ENCODE data around the gene AVEN. TPM values are rescaled to one million over a fixed set of nuclear protein-coding genes. Genes with fewer than 3 reads are reported as not detected.
"Not testable (repeated sequence)": the region's sequence is repeated elsewhere in the genome, so short reads cannot be mapped to it uniquely, and the experiment has no call there.

Gene AVEN
- polyA plus RNA-seq, 2 donors = 8.2 to 11.1 TPM

GRCh38 chr15:34019369-34019990 is 19.5 kb downstream of the AVEN start:
- H3K27me3 ChIP-seq (ENCODE audit: control insufficient read depth in 1 of 2, insufficient read depth in 2 of 2, low read length in 2 of 2) = no peaks in the 10 kb centered on the region
- H3K4me1 ChIP-seq (ENCODE audit: control insufficient read depth in 2 of 2, insufficient read depth in 2 of 2, low read length in 1 of 2) = peaks cover 0 to 4% of the 10 kb centered on the region in 2 donors
- no peak overlapping the region for H3K4me3 ChIP-seq (ENCODE audit: low read depth in 1 of 2, low read length in 2 of 2)
- no peak overlapping the region for H3K27ac ChIP-seq (ENCODE audit: low read depth in 2 of 2, low read length in 1 of 2)
- H3K36me3 ChIP-seq (ENCODE audit: control insufficient read depth in 2 of 2, insufficient read depth in 2 of 2, low read length in 1 of 2) = no peaks in the 10 kb centered on the region
- no peaks in the 10 kb centered on the region for H3K9me3 ChIP-seq (ENCODE audit: control insufficient read depth in 2 of 2, insufficient read depth in 1 of 2, low read depth in 1 of 2, low read length in 1 of 2)
- 87 to 89% methylated on average over 3 of the region's 3 CpGs for WGBS, 2 donors

DNA sequence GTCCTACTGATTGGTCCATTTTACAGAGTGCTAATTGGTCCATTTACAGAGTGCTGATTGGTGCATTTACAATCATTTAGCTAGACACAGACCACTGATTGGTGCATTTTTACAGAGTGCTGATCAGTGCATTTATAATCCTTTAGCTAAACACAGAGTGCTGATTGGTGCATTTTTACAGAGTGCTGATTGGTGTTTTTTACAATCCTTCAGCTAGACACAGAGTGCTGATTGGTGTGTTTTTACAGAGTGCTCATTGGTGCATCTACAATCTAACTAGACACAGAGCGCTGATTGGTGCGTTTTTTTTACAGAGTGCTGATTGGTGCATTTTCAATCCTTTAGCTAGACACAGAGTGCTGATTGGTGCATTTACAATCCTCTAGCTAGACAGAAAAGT is 20.3 kb downstream of the AVEN start:
- H3K36me3 ChIP-seq (ENCODE audit: control insufficient read depth in 2 of 2, insufficient read depth in 2 of 2, low read length in 1 of 2); H3K9me3 ChIP-seq (ENCODE audit: control insufficient read depth in 2 of 2, insufficient read depth in 1 of 2, low read depth in 1 of 2, low read length in 1 of 2); H3K4me3 ChIP-seq (ENCODE audit: low read depth in 1 of 2, low read length in 2 of 2); H3K27me3 ChIP-seq (ENCODE audit: control insufficient read depth in 1 of 2, insufficient read depth in 2 of 2, low read length in 2 of 2); H3K4me1 ChIP-seq (ENCODE audit: control insufficient read depth in 2 of 2, insufficient read depth in 2 of 2, low read length in 1 of 2); H3K27ac ChIP-seq (ENCODE audit: low read depth in 2 of 2, low read length in 1 of 2): not testable (repeated sequence)
- 98 to 100% methylated on average over 2 of the region's 2 CpGs for WGBS, 2 donors

DNA sequence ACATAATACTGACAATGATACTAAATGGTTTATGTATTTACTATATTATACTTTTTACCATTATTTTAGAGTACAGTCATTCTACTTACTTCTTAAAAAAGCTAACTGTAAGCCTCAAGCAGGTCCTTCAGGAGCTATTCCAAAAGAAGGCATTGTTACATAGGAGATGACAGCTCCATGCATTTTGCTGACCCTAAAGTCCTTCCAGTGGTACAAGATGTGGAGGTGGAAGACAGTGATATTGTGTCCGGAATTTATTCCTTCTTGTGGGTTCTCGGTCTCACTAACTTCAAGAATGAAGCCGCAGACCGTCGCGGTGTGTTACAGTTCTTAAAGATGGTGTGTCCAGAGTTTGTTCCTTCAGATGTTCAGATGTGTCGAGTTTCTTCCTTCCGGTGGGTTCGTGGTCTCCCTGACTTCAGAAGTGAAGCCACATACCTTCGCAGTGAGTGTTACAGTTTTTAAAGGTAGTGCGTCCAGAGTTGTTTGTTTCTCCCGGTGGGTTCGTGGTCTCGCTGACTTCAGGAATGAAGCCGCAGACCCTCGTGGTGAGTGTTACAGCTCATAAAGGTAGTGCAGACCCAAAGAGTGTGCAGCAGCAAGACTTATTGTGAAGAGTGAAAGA is 20.9 kb downstream of the AVEN start:
- H3K27me3 ChIP-seq (ENCODE audit: control insufficient read depth in 1 of 2, insufficient read depth in 2 of 2, low read length in 2 of 2) = no peaks in the 10 kb centered on the region
- H3K9me3 ChIP-seq (ENCODE audit: control insufficient read depth in 2 of 2, insufficient read depth in 1 of 2, low read depth in 1 of 2, low read length in 1 of 2) = no peaks in the 10 kb centered on the region
- no peak overlapping the region for H3K27ac ChIP-seq (ENCODE audit: low read depth in 2 of 2, low read length in 1 of 2)
- H3K4me3 ChIP-seq (ENCODE audit: low read depth in 1 of 2, low read length in 2 of 2) = no peak overlapping the region
- no peaks in the 10 kb centered on the region for H3K36me3 ChIP-seq (ENCODE audit: control insufficient read depth in 2 of 2, insufficient read depth in 2 of 2, low read length in 1 of 2)
- WGBS, 2 donors = 79 to 84% methylated on average over 16 of the region's 16 CpGs
- peaks cover 0 to 2% of the 10 kb centered on the region in 2 donors for H3K4me1 ChIP-seq (ENCODE audit: control insufficient read depth in 2 of 2, insufficient read depth in 2 of 2, low read length in 1 of 2)

GRCh38 chr15:34014556-34014955 is 24.4 kb downstream of the AVEN start:
- Histone ChIP-seq H3K36me3 (ENCODE audit: control insufficient read depth in 2 of 2, insufficient read depth in 2 of 2, low read length in 1 of 2) (no peaks in the 10 kb centered on the region), H3K27me3 (ENCODE audit: control insufficient read depth in 1 of 2, insufficient read depth in 2 of 2, low read length in 2 of 2) (no peaks in the 10 kb centered on the region), H3K4me1 (ENCODE audit: control insufficient read depth in 2 of 2, insufficient read depth in 2 of 2, low read length in 1 of 2) (peaks cover 0 to 2% of the 10 kb centered on the region in 2 donors), H3K4me3 (ENCODE audit: low read depth in 1 of 2, low read length in 2 of 2) (no peak overlapping the region), H3K9me3 (ENCODE audit: control insufficient read depth in 2 of 2, insufficient read depth in 1 of 2, low read depth in 1 of 2, low read length in 1 of 2) (no peaks in the 10 kb centered on the region), H3K27ac (ENCODE audit: low read depth in 2 of 2, low read length in 1 of 2) (no peak overlapping the region)
- 78 to 91% methylated on average over 2 of the region's 2 CpGs for WGBS, 2 donors

GRCh38 chr15:34013746-34014145 is 25.3 kb downstream of the AVEN start:
- H3K27ac ChIP-seq (ENCODE audit: low read depth in 2 of 2, low read length in 1 of 2) = no peak overlapping the region
- no peak overlapping the region for H3K4me3 ChIP-seq (ENCODE audit: low read depth in 1 of 2, low read length in 2 of 2)
- H3K27me3 ChIP-seq (ENCODE audit: control insufficient read depth in 1 of 2, insufficient read depth in 2 of 2, low read length in 2 of 2) = no peaks in the 10 kb centered on the region
- no peaks in the 10 kb centered on the region for H3K36me3 ChIP-seq (ENCODE audit: control insufficient read depth in 2 of 2, insufficient read depth in 2 of 2, low read length in 1 of 2)
- H3K4me1 ChIP-seq (ENCODE audit: control insufficient read depth in 2 of 2, insufficient read depth in 2 of 2, low read length in 1 of 2) = peaks cover 0 to 2% of the 10 kb centered on the region in 2 donors
- no peaks in the 10 kb centered on the region for H3K9me3 ChIP-seq (ENCODE audit: control insufficient read depth in 2 of 2, insufficient read depth in 1 of 2, low read depth in 1 of 2, low read length in 1 of 2)
- 94 to 97% methylated on average over 9 of the region's 9 CpGs for WGBS, 2 donors

- Histone ChIP-seq H3K27me3 (ENCODE audit: control insufficient read depth in 1 of 2, insufficient read depth in 2 of 2, low read length in 2 of 2) (no peaks in the 10 kb centered on the region), H3K9me3 (ENCODE audit: control insufficient read depth in 2 of 2, insufficient read depth in 1 of 2, low read depth in 1 of 2, low read length in 1 of 2) (no peaks in the 10 kb centered on the region), H3K27ac (ENCODE audit: low read depth in 2 of 2, low read length in 1 of 2) (no peak overlapping the region), H3K36me3 (ENCODE audit: control insufficient read depth in 2 of 2, insufficient read depth in 2 of 2, low read length in 1 of 2) (no peaks in the 10 kb centered on the region), H3K4me1 (ENCODE audit: control insufficient read depth in 2 of 2, insufficient read depth in 2 of 2, low read length in 1 of 2) (peaks cover 0 to 2% of the 10 kb centered on the region in 2 donors), H3K4me3 (ENCODE audit: low read depth in 1 of 2, low read length in 2 of 2) (no peak overlapping the region)
- 92 to 93% methylated on average over 4 of the region's 4 CpGs for WGBS, 2 donors
These were observed 26.5 kb downstream of the AVEN start for GRCh38 chr15:34012461-34013028.

- WGBS, 2 donors = 83 to 86% methylated on average over 2 of the region's 2 CpGs
- H3K27me3 ChIP-seq (ENCODE audit: control insufficient read depth in 1 of 2, insufficient read depth in 2 of 2, low read length in 2 of 2) = no peaks in the 10 kb centered on the region
- H3K27ac ChIP-seq (ENCODE audit: low read depth in 2 of 2, low read length in 1 of 2) = no peak overlapping the region
- H3K36me3 ChIP-seq (ENCODE audit: control insufficient read depth in 2 of 2, insufficient read depth in 2 of 2, low read length in 1 of 2) = no peaks in the 10 kb centered on the region
- H3K9me3 ChIP-seq (ENCODE audit: control insufficient read depth in 2 of 2, insufficient read depth in 1 of 2, low read depth in 1 of 2, low read length in 1 of 2) = no peaks in the 10 kb centered on the region
- peaks cover 0 to 2% of the 10 kb centered on the region in 2 donors for H3K4me1 ChIP-seq (ENCODE audit: control insufficient read depth in 2 of 2, insufficient read depth in 2 of 2, low read length in 1 of 2)
- no peak overlapping the region for H3K4me3 ChIP-seq (ENCODE audit: low read depth in 1 of 2, low read length in 2 of 2)
These were observed 27.5 kb downstream of the AVEN start for GRCh38 chr15:34011481-34011880.

- no peaks in the 10 kb centered on the region for H3K9me3 ChIP-seq (ENCODE audit: control insufficient read depth in 2 of 2, insufficient read depth in 1 of 2, low read depth in 1 of 2, low read length in 1 of 2)
- H3K36me3 ChIP-seq (ENCODE audit: control insufficient read depth in 2 of 2, insufficient read depth in 2 of 2, low read length in 1 of 2) = no peaks in the 10 kb centered on the region
- peaks cover 0 to 2% of the 10 kb centered on the region in 2 donors for H3K4me1 ChIP-seq (ENCODE audit: control insufficient read depth in 2 of 2, insufficient read depth in 2 of 2, low read length in 1 of 2)
- H3K27me3 ChIP-seq (ENCODE audit: control insufficient read depth in 1 of 2, insufficient read depth in 2 of 2, low read length in 2 of 2) = no peaks in the 10 kb centered on the region
- 91 to 95% methylated on average over 5 of the region's 5 CpGs for WGBS, 2 donors
- no peak overlapping the region for H3K4me3 ChIP-seq (ENCODE audit: low read depth in 1 of 2, low read length in 2 of 2)
- no peak overlapping the region for H3K27ac ChIP-seq (ENCODE audit: low read depth in 2 of 2, low read length in 1 of 2)
These were observed 28.1 kb downstream of the AVEN start for GRCh38 chr15:34010921-34011320.

GRCh38 chr15:34009656-34010055 is 29.3 kb downstream of the AVEN start:
- WGBS, 2 donors = 100% methylated on average over 1 of the region's 1 CpG
- no peaks in the 10 kb centered on the region for H3K9me3 ChIP-seq (ENCODE audit: control insufficient read depth in 2 of 2, insufficient read depth in 1 of 2, low read depth in 1 of 2, low read length in 1 of 2)
- H3K4me3 ChIP-seq (ENCODE audit: low read depth in 1 of 2, low read length in 2 of 2) = no peak overlapping the region

GRCh38 chr15:34006381-34006780 is 32.6 kb downstream of the AVEN start:
- no peaks in the 10 kb centered on the region for H3K4me1 ChIP-seq (ENCODE audit: control insufficient read depth in 2 of 2, insufficient read depth in 2 of 2, low read length in 1 of 2)
- WGBS, 2 donors = 82 to 85% methylated on average over 2 of the region's 2 CpGs
- H3K9me3 ChIP-seq (ENCODE audit: control insufficient read depth in 2 of 2, insufficient read depth in 1 of 2, low read depth in 1 of 2, low read length in 1 of 2) = no peaks in the 10 kb centered on the region
- peaks cover 0 to 2% of the 10 kb centered on the region in 2 donors for H3K36me3 ChIP-seq (ENCODE audit: control insufficient read depth in 2 of 2, insufficient read depth in 2 of 2, low read length in 1 of 2)
- no peaks in the 10 kb centered on the region for H3K27me3 ChIP-seq (ENCODE audit: control insufficient read depth in 1 of 2, insufficient read depth in 2 of 2, low read length in 2 of 2)
- H3K4me3 ChIP-seq (ENCODE audit: low read depth in 1 of 2, low read length in 2 of 2) = no peak overlapping the region
- no peak overlapping the region for H3K27ac ChIP-seq (ENCODE audit: low read depth in 2 of 2, low read length in 1 of 2)

More at GRCh38 chr15:34009656-34010055, 29.3 kb downstream of the AVEN start:
- H3K27ac ChIP-seq (ENCODE audit: low read depth in 2 of 2, low read length in 1 of 2) = no peak overlapping the region
- H3K4me1 ChIP-seq (ENCODE audit: control insufficient read depth in 2 of 2, insufficient read depth in 2 of 2, low read length in 1 of 2) = peaks cover 0 to 2% of the 10 kb centered on the region in 2 donors
- no peaks in the 10 kb centered on the region for H3K36me3 ChIP-seq (ENCODE audit: control insufficient read depth in 2 of 2, insufficient read depth in 2 of 2, low read length in 1 of 2)
- no peaks in the 10 kb centered on the region for H3K27me3 ChIP-seq (ENCODE audit: control insufficient read depth in 1 of 2, insufficient read depth in 2 of 2, low read length in 2 of 2)
